Measurements from ENCODE around the gene SLC8B1. TPM values are rescaled to one million over a fixed set of nuclear protein-coding genes. Genes with fewer than 3 reads are reported as not detected.

Gene SLC8B1
- polyA plus RNA-seq, 3 donors = 21.6 to 46.0 (median 32.4) TPM

DNA sequence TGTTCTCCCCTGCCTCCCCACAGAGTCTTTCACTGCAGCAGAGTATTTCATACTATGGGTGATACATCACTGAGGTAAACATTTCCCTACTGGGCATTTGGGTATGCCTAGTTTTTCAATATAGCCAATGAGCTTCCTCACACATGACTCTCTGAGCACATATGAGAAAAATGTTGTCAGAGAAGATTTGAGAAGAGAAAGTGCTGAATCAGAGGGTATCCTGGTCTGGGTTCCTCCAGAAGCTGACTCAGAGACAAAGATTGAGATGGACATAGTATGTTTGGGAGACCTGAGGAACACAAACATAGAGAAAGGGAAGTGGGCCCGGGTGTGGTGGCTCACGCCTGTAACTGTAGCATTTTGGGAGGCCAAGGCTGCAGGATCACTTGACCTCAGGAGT, 12.6 kb downstream of the SLC8B1 start:
- H3K27me3 Mint-ChIP-seq (ENCODE audit: low read depth in 3 of 3) = peaks cover 0 to 2% (median 2%) of the 10 kb centered on the region in 3 donors
- Histone ChIP-seq H3K79me2 (ENCODE audit: insufficient read depth, low read length) (peaks cover 33% of the 10 kb centered on the region), H3K9me3 (replicated peaks in 1 of 2; ENCODE audit: control insufficient read depth in 1 of 2, insufficient read depth in 1 of 2, low read length in 2 of 2) (peaks cover 0 to 7% of the 10 kb centered on the region in 2 donors), H4K20me1 (ENCODE audit: insufficient read depth, low read length) (peaks cover 53% of the 10 kb centered on the region), H3K4me2 (replicated peaks; ENCODE audit: extremely low read depth, low read length, poor library complexity, severe bottlenecking) (no peak overlapping the region), H3K4me1 (ENCODE audit: control insufficient read depth in 1 of 2, insufficient read depth in 2 of 2, low read length in 2 of 2) (no peaks in the 10 kb centered on the region), H3K27ac (ENCODE audit: low read depth in 1 of 2, low read length in 2 of 2) (peak overlapping the region; percentile 48 to 51), H3K36me3 (replicated peaks in 1 of 2; ENCODE audit: control insufficient read depth in 1 of 2, insufficient read depth in 2 of 2, low read length in 2 of 2) (peaks cover 39 to 69% of the 10 kb centered on the region in 2 donors), H3K27me3 (ENCODE audit: control insufficient read depth in 2 of 2, insufficient read depth in 2 of 2, low read length in 2 of 2) (no peaks in the 10 kb centered on the region), H3K4me3 (replicated peaks in 1 of 3; ENCODE audit: low read depth in 2 of 3, low read length in 3 of 3) (no peak overlapping the region), H3K9ac (ENCODE audit: insufficient read depth, low read length, poor library complexity, severe bottlenecking) (no peak overlapping the region), H2AFZ (ENCODE audit: insufficient read depth, low read depth, low read length, poor library complexity, severe bottlenecking) (no peak overlapping the region)
- peaks cover 5 to 16% (median 11%) of the 10 kb centered on the region in 7 donors for H3K9me3 Mint-ChIP-seq
- no peak overlapping the region for H3K4me3 Mint-ChIP-seq
- DNase-seq = peak; percentile 75 to 85 (median 81)
- peaks cover 63 to 89% of the 10 kb centered on the region in 2 donors for H3K36me3 Mint-ChIP-seq
- H3K4me1 Mint-ChIP-seq = peaks cover 6% of the 10 kb centered on the region
- intact Hi-C loops (cut with micrococcal nuclease) = loop anchor here in 1 of 2 donors (5.0 kb wide), 1 partner anchor 35 kb away; the partner anchor contains the start of gene PLBD2
- WGBS (ENCODE audit: insufficient coverage) = no CpG with 5 or more reads among the region's 2 CpGs
- peak overlapping the region; percentile 84 to 93 (median 90) for H3K27ac Mint-ChIP-seq
- TF ChIP-seq, protein P1, sequence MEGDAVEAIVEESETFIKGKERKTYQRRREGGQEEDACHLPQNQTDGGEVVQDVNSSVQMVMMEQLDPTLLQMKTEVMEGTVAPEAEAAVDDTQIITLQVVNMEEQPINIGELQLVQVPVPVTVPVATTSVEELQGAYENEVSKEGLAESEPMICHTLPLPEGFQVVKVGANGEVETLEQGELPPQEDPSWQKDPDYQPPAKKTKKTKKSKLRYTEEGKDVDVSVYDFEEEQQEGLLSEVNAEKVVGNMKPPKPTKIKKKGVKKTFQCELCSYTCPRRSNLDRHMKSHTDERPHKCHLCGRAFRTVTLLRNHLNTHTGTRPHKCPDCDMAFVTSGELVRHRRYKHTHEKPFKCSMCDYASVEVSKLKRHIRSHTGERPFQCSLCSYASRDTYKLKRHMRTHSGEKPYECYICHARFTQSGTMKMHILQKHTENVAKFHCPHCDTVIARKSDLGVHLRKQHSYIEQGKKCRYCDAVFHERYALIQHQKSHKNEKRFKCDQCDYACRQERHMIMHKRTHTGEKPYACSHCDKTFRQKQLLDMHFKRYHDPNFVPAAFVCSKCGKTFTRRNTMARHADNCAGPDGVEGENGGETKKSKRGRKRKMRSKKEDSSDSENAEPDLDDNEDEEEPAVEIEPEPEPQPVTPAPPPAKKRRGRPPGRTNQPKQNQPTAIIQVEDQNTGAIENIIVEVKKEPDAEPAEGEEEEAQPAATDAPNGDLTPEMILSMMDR (IDR thresholded peaks at IDR 0.05) = no peak

DNA sequence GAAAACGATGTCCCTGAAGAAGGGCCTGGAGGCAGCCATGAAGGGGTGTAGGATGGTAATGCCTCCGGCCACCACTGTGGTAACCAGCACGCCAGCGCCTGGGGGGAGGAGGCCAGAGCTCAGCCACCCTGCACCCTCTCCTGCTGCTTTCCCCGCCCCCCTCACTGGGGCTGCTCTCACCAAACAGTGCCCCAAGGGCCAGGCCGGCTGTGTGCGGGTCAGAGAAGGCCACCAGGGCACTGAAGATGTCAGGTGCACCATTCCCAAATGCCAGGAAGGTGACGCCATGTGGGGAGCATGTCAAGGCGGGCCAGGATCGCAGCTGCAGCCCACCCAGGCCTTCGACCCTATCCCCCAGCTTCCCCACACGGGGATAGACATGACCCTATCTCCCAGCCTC, 14.5 kb downstream of the SLC8B1 start:
- Mint-ChIP-seq H3K27ac (no peak overlapping the region), H3K36me3 (peaks cover 67 to 91% of the 10 kb centered on the region in 2 donors)

More for the DNA sequence above, 14.5 kb downstream of the SLC8B1 start:
- Histone ChIP-seq H3K4me2 (replicated peaks; ENCODE audit: extremely low read depth, low read length, poor library complexity, severe bottlenecking) (no peak overlapping the region), H3K4me3 (replicated peaks in 1 of 3; ENCODE audit: low read depth in 2 of 3, low read length in 3 of 3) (no peak overlapping the region), H3K79me2 (ENCODE audit: insufficient read depth, low read length) (peaks cover 25% of the 10 kb centered on the region), H2AFZ (ENCODE audit: insufficient read depth, low read depth, low read length, poor library complexity, severe bottlenecking) (no peak overlapping the region), H3K36me3 (replicated peaks in 1 of 2; ENCODE audit: control insufficient read depth in 1 of 2, insufficient read depth in 2 of 2, low read length in 2 of 2) (peaks cover 58 to 69% of the 10 kb centered on the region in 2 donors), H3K9me3 (replicated peaks in 1 of 2; ENCODE audit: control insufficient read depth in 1 of 2, insufficient read depth in 1 of 2, low read length in 2 of 2) (peaks cover 0 to 7% of the 10 kb centered on the region in 2 donors), H3K27me3 (ENCODE audit: control insufficient read depth in 2 of 2, insufficient read depth in 2 of 2, low read length in 2 of 2) (no peaks in the 10 kb centered on the region), H3K27ac (ENCODE audit: low read depth in 1 of 2, low read length in 2 of 2) (peak overlapping the region in 1 of 2 donors; percentile 23), H3K4me1 (ENCODE audit: control insufficient read depth in 1 of 2, insufficient read depth in 2 of 2, low read length in 2 of 2) (no peaks in the 10 kb centered on the region), H3K9ac (ENCODE audit: insufficient read depth, low read length, poor library complexity, severe bottlenecking) (no peak overlapping the region), H4K20me1 (ENCODE audit: insufficient read depth, low read length) (peaks cover 42% of the 10 kb centered on the region)
- DNase-seq = no peak
- Mint-ChIP-seq H3K9me3 (peaks cover 5 to 14% (median 11%) of the 10 kb centered on the region in 7 donors), H3K4me3 (no peak overlapping the region), H3K27me3 (ENCODE audit: low read depth in 3 of 3) (peaks cover 0 to 4% (median 2%) of the 10 kb centered on the region in 3 donors), H3K4me1 (peaks cover 6% of the 10 kb centered on the region)
- intact Hi-C loops (cut with micrococcal nuclease) = loop anchor here in 1 of 2 donors (5.0 kb wide), 1 partner anchor 37 kb away; the partner anchor contains the start of gene PLBD2
- WGBS (ENCODE audit: insufficient coverage) = 100% methylated on average over 8 of the region's 12 CpGs
- TF ChIP-seq, protein P1 (IDR thresholded peaks at IDR 0.05) = no peak
